ENCODE measurements around the gene MT3.

The MT3 gene

DNA sequence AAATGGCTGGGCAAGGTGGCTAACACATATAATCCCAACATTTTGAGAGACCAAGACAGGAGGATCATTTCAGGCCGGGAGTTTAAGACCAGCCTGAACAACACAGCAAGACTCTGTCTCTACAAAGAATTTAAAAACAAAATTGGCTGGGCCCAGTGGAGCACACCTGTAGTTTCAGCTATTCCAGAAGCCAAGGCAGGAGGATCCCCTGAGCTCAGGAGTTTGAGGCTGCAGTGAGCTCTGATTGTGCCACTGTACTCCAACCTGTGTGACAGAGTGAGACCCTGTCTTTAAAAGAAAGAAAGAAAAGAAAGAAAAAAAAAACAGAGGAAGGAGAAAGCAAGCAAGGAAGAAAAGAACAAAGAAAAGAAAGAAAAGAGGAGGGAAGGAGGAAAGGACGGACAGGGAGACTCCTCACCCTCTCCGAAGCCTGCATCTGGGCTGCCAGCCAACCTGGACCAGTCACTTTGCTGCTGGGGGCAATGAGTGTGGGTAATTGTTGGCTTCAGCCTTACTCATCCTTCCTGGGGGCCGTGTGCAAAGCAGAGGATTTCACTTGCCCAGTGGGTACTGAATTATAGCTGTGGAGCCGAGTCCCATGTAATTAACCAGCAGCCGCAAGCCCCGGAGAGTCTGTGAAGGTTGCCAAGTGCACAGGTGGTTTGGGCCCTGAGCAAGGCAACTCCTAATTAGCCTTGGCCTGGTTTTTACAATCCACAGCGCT lies 31.1 kb upstream of the MT3 start (continued):
- TF ChIP-seq SP2 (tag by site-specific recombination; IDR thresholded peaks at IDR 0.05) (no peak), PRDM1 (tag by site-specific recombination; IDR thresholded peaks at IDR 0.05) (peak; percentile 53), FEZF1 (tag by site-specific recombination; IDR thresholded peaks at IDR 0.05) (peak; percentile 65), SCRT1 (tag by site-specific recombination; IDR thresholded peaks at IDR 0.05; ENCODE audit: borderline replicate concordance) (peak; percentile 42; the same call in 1 of the 2 replicates), GLI4 (tag by site-specific recombination; IDR thresholded peaks at IDR 0.05) (no peak), ZNF600 (tag by site-specific recombination; IDR thresholded peaks at IDR 0.05) (0 out of 2 replicates have a peak, but pooled peaks have one; percentile 19)
- TF ChIP-seq, protein P1, sequence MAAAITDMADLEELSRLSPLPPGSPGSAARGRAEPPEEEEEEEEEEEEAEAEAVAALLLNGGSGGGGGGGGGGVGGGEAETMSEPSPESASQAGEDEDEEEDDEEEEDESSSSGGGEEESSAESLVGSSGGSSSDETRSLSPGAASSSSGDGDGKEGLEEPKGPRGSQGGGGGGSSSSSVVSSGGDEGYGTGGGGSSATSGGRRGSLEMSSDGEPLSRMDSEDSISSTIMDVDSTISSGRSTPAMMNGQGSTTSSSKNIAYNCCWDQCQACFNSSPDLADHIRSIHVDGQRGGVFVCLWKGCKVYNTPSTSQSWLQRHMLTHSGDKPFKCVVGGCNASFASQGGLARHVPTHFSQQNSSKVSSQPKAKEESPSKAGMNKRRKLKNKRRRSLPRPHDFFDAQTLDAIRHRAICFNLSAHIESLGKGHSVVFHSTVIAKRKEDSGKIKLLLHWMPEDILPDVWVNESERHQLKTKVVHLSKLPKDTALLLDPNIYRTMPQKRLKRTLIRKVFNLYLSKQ (tag by site-specific recombination; IDR thresholded peaks at IDR 0.05; ENCODE audit: borderline replicate concordance): no peak
- TF ChIP-seq, protein P2, sequence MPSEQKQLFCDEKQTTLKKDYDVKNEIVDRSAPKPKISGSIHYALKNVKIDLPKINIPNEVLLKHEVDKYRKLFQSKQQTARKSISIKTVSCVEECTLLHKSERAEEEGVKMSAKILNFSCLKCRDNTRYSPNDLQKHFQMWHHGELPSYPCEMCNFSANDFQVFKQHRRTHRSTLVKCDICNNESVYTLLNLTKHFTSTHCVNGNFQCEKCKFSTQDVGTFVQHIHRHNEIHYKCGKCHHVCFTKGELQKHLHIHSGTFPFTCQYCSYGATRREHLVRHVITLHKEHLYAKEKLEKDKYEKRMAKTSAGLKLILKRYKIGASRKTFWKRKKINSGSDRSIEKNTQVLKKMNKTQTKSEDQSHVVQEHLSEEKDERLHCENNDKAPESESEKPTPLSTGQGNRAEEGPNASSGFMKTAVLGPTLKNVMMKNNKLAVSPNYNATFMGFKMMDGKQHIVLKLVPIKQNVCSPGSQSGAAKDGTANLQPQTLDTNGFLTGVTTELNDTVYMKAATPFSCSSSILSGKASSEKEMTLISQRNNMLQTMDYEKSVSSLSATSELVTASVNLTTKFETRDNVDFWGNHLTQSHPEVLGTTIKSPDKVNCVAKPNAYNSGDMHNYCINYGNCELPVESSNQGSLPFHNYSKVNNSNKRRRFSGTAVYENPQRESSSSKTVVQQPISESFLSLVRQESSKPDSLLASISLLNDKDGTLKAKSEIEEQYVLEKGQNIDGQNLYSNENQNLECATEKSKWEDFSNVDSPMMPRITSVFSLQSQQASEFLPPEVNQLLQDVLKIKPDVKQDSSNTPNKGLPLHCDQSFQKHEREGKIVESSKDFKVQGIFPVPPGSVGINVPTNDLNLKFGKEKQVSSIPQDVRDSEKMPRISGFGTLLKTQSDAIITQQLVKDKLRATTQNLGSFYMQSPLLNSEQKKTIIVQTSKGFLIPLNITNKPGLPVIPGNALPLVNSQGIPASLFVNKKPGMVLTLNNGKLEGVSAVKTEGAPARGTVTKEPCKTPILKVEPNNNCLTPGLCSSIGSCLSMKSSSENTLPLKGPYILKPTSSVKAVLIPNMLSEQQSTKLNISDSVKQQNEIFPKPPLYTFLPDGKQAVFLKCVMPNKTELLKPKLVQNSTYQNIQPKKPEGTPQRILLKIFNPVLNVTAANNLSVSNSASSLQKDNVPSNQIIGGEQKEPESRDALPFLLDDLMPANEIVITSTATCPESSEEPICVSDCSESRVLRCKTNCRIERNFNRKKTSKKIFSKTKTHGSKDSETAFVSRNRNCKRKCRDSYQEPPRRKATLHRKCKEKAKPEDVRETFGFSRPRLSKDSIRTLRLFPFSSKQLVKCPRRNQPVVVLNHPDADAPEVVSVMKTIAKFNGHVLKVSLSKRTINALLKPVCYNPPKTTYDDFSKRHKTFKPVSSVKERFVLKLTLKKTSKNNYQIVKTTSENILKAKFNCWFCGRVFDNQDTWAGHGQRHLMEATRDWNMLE (tag by site-specific recombination; conservative IDR thresholded peaks at IDR 0.05; ENCODE audit: low read depth): no peak
- TF ChIP-seq, protein P3, sequence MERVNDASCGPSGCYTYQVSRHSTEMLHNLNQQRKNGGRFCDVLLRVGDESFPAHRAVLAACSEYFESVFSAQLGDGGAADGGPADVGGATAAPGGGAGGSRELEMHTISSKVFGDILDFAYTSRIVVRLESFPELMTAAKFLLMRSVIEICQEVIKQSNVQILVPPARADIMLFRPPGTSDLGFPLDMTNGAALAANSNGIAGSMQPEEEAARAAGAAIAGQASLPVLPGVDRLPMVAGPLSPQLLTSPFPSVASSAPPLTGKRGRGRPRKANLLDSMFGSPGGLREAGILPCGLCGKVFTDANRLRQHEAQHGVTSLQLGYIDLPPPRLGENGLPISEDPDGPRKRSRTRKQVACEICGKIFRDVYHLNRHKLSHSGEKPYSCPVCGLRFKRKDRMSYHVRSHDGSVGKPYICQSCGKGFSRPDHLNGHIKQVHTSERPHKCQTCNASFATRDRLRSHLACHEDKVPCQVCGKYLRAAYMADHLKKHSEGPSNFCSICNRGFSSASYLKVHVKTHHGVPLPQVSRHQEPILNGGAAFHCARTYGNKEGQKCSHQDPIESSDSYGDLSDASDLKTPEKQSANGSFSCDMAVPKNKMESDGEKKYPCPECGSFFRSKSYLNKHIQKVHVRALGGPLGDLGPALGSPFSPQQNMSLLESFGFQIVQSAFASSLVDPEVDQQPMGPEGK (tag by site-specific recombination; IDR thresholded peaks at IDR 0.05): 0 out of 2 replicates have a peak, but pooled peaks have one; percentile 21

DNA sequence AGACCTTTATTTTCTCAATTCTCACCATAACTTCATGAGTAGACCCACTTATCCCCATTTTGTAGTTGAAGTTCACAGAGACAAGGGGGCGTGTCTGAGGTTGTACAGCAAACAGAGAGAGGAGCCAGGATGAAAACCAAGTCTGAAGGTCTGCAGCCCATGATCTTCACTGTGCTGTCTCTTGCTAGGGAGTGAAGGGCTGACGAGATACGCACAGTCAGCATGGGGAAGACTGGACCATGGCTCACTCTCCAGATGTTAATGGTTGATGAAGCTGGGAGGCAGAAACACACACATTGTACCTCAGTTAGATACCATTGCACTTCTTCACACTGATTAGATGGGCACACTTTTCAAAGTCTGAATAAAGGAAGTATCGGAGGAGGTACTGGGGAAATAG lies 30.2 kb upstream of the MT3 start:
- no peak overlapping the region for H3K27ac ChIP-seq (ENCODE audit: extremely low read depth, low read depth, low read length)
- no peak overlapping the region for H3K4me3 ChIP-seq (ENCODE audit: low read depth, low read length)
- H3K36me3 ChIP-seq (ENCODE audit: control insufficient read depth in 2 of 2, insufficient read depth in 1 of 2, low read length in 2 of 2): no peaks in the 10 kb centered on the region
- TF ChIP-seq KLF9 (tag by site-specific recombination; IDR thresholded peaks at IDR 0.05; ENCODE audit: low read depth) (peak; percentile 40; the same call in 1 of the 2 replicates), TRIM28 (IDR thresholded peaks at IDR 0.05; ENCODE audit: borderline replicate concordance, low read length) (no peak)
- H3K9me3 ChIP-seq (ENCODE audit: control insufficient read depth, insufficient read depth, low read depth, low read length): no peaks in the 10 kb centered on the region
- ChIA-PET CTCF (interaction anchor here (0.5 kb wide), 1 partner anchor 1967 kb away, joined by 3 read pairs; no protein-coding TSS in a partner anchor), POLR2A (no interaction called here)
- no peaks in the 10 kb centered on the region for H3K4me1 ChIP-seq (ENCODE audit: control insufficient read depth, insufficient read depth, low read length)

DNA sequence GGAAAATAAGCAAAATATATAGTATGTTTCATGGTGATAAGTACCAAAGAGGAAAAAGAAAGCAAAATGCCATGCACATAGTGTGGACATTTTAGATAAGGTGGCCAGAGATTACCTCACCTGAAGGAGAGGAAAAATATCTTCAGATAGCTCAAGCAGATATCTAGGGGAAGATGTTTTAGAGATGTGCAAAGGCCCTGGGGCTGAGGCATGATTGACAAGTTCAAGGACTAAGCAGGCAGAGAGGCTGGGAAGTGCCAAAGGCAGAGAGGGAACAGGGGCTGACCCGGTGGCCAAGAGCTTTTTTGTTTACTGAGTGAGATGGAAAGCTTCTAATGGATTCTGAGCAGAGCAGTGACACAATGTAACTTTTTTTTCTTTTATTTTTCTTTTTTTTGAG lies 28.9 kb upstream of the MT3 start:
- Histone ChIP-seq H3K4me3 (ENCODE audit: low read depth, low read length) (no peak overlapping the region), H3K4me1 (ENCODE audit: control insufficient read depth, insufficient read depth, low read length) (no peaks in the 10 kb centered on the region), H3K9me3 (ENCODE audit: control insufficient read depth, insufficient read depth, low read depth, low read length) (no peaks in the 10 kb centered on the region), H3K36me3 (ENCODE audit: control insufficient read depth in 2 of 2, insufficient read depth in 1 of 2, low read length in 2 of 2) (no peaks in the 10 kb centered on the region), H3K27ac (ENCODE audit: extremely low read depth, low read depth, low read length) (no peak overlapping the region)
- no peak for TF ChIP-seq ZNF571 (tag by site-specific recombination; IDR thresholded peaks at IDR 0.05)
- TF ChIP-seq PRDM1 (tag by site-specific recombination; IDR thresholded peaks at IDR 0.05): no peak
- TF ChIP-seq ZNF623 (tag by site-specific recombination; IDR thresholded peaks at IDR 0.05): peak; percentile 92
- no peak for TF ChIP-seq ZIC2 (tag by site-specific recombination; IDR thresholded peaks at IDR 0.05)
- TF ChIP-seq, protein P4, sequence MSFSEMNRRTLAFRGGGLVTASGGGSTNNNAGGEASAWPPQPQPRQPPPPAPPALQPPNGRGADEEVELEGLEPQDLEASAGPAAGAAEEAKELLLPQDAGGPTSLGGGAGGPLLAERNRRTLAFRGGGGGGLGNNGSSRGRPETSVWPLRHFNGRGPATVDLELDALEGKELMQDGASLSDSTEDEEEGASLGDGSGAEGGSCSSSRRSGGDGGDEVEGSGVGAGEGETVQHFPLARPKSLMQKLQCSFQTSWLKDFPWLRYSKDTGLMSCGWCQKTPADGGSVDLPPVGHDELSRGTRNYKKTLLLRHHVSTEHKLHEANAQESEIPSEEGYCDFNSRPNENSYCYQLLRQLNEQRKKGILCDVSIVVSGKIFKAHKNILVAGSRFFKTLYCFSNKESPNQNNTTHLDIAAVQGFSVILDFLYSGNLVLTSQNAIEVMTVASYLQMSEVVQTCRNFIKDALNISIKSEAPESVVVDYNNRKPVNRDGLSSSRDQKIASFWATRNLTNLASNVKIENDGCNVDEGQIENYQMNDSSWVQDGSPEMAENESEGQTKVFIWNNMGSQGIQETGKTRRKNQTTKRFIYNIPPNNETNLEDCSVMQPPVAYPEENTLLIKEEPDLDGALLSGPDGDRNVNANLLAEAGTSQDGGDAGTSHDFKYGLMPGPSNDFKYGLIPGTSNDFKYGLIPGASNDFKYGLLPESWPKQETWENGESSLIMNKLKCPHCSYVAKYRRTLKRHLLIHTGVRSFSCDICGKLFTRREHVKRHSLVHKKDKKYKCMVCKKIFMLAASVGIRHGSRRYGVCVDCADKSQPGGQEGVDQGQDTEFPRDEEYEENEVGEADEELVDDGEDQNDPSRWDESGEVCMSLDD (tag by site-specific recombination; IDR thresholded peaks at IDR 0.05): no peak
- POLR2A ChIA-PET: interaction anchor here (1.3 kb wide), 1 partner anchor 109 kb away, joined by 4 read pairs; the partner anchor contains the start of genes NUDT21 and OGFOD1
- CTCF ChIA-PET: interaction anchor here (0.6 to 1.0 kb wide), 3 partner anchors 13 to 28 kb away, joined by 3 read pairs; no protein-coding TSS in a partner anchor

Measured in HEK293 (cell line).